GM11168 (cell line): ENCODE measurements around the gene IL15RA.
"Not testable (repeated sequence)": the region's sequence is repeated elsewhere in the genome, so short reads cannot be mapped to it uniquely, and the experiment has no call there.

Experiments
- in situ Hi-C: fragments of 300-500 bp; cut with MboI; formaldehyde crosslinking; loops from one replicate; pipeline ENCODE4 v1.12.0; 2022; ENCODE audit warnings: low sequenced_read_pairs; ENCODE audit not compliant: unreplicated experiment

Gene IL15RA

DNA sequence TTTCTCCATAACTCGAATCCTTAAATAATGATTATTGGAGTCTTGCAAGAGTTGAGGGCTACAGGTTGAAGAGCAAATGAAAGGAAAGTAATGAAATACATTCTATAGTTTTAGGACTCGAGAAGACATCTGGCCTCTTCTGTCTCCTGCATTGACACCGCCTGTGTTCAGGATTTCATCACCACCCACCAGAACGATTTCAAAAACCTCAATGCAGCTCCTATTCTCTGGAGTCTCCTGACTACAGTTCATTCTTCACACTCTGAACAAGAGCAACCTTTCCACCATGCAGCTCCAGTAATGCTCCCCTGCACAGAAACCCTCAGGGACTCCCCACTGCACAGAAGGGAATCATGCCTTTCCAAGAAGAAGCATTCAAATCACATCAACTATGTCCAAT, 5.5 kb downstream of the IL15RA start:
- in situ Hi-C loops = no loop called here

DNA sequence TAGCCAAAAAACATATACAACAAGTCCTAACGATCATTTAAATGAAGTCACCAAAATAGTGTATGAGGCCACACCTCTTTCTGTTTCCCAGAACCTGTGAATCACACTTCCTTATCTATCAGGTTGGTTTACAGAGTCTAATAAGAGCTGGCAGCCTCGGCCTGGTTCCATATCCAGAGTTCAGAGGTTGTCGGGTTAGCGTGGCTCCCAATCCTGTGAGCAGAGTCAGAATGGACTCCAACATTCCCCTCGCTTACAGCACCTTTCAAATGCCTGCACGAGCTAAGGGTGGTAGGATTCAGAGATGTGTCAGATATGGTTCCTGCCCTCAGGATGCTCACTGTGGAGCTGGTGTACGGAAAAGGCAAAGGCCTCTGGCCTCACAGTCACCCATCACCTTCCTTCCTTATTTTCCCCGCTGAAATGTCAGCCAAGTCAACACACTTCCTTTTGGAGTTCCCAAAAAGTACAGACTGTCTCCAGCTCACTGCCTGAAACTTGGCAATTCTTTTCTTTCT, 6.0 kb downstream of the IL15RA start:
- in situ Hi-C loops = no loop called here

DNA sequence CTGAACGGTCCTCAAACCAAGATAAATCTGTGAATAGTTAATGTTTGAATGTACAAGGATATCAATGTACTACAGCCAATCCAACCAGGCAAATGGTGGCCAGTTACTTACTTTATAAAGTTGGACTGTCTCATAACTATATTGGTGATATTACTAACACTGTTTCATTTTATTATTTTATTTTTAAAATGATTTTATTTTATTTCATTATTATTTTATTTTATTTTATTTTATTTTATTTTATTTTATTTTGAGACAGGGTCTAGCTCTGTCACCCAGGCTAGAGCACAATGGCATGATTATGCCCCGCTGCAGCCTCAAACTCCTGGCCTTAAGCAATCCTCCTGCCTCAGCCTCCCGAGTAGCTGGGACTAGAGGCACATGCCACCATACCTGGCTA, 6.8 kb downstream of the IL15RA start:
- in situ Hi-C loops = no loop called here

DNA sequence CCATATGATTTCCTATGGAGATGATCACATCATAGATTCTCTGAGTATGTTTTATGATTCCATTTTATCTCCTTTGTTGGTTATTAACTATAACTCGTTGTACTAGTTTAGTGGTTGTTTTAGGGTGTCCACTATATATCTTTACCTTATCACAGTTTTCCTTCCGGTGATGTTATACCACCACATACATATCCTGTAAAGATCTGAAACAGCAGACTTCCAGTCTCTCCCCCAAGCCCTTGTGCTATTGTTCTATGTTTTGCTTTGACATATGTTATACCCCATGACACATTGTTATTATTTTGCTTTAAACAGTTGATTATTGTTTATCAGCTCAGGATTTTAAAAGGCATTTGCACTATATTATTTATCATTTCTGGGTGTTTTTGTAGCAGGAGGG, 7.3 kb downstream of the IL15RA start:
- in situ Hi-C loops = no loop called here

DNA sequence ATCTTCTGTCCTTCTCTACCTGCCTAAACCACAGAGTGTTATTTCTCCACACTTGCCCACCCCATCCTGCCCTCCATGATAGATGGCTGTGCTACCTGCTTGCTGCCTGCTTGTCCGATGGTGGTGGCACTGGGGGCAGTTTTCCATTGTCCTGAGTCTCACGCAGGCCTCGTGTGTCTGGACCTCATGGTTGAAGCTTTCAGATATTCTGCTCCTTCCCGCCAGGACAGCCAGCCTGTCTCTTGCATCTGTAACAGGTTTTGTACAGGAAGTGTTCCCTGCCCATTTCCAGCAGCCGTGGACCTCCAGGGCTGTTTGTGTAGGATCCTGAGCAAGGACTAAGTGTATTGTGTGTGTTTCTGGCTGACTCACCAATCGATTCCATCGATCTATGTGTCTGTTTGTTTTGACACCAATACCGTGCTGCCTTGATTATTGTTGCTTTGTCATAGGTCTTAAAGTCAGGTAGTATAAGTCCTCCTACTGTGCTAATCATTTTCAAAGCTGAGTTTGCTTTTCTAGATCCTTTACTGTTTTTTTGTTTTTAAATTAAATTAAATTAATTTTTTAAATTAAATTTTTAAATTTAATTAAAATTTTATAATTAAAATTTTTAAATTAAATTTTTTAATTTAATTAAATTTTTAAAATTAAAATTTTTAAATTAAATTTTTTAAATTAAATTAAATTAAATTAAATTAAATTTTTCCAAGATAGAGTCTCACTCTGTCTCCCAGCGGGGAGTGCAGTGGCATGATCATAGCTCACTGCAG, 8.5 kb downstream of the IL15RA start:
- in situ Hi-C loops = no loop called here

GRCh38 chr10:5968037-5968680, 9.2 kb downstream of the IL15RA start:
- in situ Hi-C loops = no loop called here

DNA sequence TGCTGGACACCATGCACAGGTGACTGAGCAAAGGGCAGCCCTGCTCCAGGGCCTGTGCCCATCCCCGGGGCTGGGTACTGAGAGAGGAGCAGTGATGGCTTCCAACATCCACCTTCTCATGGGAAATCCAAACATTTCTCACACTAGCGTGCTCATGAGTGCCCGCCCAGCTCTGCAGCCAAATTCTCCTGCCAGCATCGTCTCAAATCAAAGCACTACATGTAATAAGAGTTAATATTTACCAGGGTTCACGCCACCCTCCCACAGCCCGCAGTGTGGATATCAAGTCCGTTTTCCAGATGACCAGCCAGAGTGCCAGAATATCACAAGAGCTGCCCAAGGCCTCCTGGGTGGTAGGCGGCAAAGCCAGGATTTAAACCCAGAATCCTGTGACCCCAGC, 12.1 kb downstream of the IL15RA start:
- in situ Hi-C loops = no loop called here

- in situ Hi-C loops = no loop called here
Observed at GRCh38 chr10:5964736-5965135, 12.6 kb downstream of the IL15RA start.

GRCh38 chr10:5963591-5963990, 13.8 kb downstream of the IL15RA start:
- in situ Hi-C loops = no loop called here

GRCh38 chr10:5963071-5963470, 14.3 kb downstream of the IL15RA start:
- in situ Hi-C loops = no loop called here

DNA sequence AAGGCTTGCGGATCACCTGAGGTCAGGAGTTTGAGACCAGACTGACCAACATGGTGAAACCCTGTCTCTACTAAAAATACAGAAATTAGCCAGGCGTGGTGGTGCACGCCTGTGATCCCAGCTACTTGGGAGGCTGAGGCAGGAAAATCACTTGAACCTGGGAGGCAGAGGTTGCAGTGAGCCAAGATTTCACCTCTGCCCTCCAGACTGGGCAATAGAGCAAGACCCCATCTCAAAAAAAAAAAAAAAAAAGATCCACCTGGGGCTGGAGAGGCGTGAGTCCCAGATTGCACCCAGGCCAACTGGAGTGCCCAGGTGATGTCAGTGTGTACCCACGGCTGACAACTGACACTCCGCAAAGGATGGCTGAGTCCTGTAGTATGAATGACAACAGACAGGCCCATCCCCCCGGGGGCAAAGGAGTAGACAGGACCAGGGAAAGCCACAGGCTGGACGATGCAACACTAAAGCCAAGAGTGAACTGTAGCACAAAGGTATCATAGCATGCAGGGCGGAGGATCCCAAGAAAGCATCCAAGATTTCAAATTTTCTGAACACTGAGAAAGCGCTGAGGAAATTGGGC, 14.9 kb downstream of the IL15RA start:
- in situ Hi-C loops = not testable (repeated sequence)

DNA sequence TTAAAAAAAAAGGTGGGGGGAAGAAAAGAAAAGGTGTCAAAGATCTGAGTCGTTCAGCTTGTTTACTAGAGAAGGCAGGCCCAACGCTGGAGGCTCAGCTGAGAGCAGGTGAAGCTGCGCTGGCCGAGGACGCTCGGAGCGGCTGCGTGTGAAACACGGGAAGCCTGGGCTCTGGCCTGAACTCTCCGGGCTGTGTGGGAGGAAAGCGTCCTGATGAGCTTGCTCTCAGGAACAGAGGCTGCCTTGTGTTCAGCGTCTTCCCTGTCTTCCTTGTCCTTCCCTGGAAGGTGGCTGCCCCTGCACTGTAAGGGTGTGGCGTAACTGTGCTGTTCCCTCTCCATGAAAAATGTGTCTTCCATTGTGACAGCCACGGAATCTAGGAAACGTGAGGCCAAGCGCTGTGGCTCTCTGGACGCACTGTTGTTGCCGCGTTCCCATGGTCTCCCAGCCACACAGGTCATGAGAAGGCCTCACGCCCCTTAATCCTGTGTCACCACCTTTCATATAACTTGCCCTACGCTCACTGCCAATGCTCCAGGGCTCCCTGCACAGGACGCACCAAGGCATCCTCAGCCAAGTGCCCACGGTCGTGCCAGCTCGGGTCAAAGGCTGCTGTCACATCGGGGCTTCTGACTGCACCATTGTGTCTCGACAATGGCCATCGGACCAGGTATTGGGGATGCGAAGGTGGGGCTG, 15.8 kb downstream of the IL15RA start:
- in situ Hi-C loops = no loop called here

GRCh38 chr10:5960973-5961275, 16.4 kb downstream of the IL15RA start:
- in situ Hi-C loops = not testable (repeated sequence)

GRCh38 chr10:5960070-5960972, 17.0 kb downstream of the IL15RA start:
- in situ Hi-C loops = no loop called here

DNA sequence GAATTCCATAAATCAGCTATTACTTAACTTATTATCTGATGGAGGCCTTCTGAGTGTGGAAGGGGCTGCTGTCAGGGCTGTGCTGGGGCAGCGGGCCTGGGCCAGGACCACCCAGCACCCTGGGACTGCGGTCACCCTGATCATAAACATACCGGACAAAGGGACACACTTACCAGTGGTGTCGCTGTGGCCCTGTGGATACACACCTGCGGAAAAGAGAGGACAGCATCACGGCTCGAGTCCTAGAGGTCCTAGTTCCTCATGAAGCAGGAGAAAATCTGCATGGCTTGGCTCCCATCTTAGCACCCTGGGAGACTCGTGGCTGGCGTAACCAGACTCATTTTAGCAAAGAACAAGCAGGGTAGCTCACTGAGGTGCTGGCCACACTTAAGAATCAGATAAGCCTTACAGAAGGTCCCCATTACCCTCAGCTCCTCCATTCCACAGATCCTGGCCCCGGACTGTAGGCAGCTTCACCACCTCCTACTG, 17.7 kb downstream of the IL15RA start:
- in situ Hi-C loops = no loop called here

GRCh38 chr10:5959142-5959541, 18.2 kb downstream of the IL15RA start:
- in situ Hi-C loops = no loop called here

GRCh38 chr10:5958675-5959074, 18.7 kb downstream of the IL15RA start:
- in situ Hi-C loops = no loop called here

GRCh38 chr10:5958077-5958476, 19.3 kb downstream of the IL15RA start:
- in situ Hi-C loops = no loop called here

DNA sequence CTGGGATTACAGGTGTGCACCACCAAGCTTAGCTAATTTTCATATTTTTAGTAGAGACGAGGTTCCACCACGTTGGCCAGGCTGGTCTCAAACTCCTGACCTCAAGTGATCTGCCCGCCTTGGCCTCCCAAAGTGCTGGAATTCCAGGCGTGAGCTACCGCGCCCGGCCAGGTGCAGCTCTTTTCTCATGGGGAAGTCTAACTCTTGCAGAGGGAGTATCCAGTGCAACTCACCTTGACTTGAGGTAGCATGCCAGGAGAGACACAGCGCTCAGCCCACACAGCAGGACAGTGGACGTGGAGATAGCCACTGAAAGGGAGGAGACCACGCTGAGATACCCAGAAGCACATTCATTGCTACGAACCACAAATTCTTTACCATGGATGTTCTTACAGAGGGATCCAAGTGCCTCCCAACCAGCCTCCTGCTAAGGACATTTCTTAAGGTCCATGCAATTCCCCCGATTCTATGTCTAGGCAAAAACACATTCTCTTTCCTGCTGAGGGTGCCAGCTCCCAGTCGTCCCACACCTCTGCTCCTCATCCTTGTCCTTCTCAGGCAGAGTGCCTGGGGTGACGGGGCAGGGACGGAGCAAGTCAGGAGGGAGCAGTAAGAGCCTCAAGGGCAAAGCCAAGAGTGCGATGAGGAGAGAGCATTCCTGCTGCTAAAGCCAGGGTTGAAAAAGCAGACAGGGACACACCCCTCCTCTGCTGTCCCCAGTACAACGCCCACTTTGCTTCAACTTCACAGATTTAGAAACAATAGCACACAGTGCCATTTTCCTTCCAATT, 21.0 kb downstream of the IL15RA start:
- in situ Hi-C loops = no loop called here
